ENCODE measurements around the gene GTPBP4. TPM values are rescaled to one million over a fixed set of nuclear protein-coding genes. Genes with fewer than 3 reads are reported as not detected.

The GTPBP4 gene
- total and polyA plus RNA-seq, 2 of the 8 experiments (the other 6 are each of a cell fraction or from before 2014, with no cell fraction given), result 16.9 to 98.1 TPM

DNA sequence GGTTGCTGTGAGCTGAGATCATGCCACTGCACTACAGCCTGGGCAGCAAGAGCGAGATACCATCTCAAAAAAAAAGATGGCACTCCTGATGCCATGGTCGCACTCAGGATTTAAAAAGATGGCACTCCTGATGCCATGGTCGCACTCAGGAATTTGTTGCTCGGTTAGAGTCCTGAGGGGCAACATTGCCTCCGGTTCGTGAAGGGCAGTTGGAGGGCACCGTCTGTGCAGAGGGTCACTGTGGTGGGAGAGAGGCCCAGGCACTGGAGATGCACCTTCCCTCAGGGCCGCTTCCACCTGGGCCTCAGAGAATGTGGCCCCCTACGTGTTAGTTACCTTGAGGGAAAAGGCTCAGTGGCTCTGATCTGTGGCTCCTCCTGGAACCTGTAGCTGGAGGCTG, 18.3 kb downstream of the GTPBP4 start:
- no peaks in the 10 kb centered on the region for H3K27me3 ChIP-seq (replicated peaks in 1 of 4; ENCODE audit: control insufficient read depth in 3 of 4, extremely low read depth in 1 of 4, insufficient read depth in 3 of 4, low read length in 3 of 4)
- 92% methylated on average over 9 of the region's 9 CpGs; no CpG with 5 or more reads in 1 of the 2 experiments for WGBS, 2 experiments (ENCODE audit: extremely low coverage in 1 of 2, insufficient coverage in 1 of 2, insufficient read length in 1 of 2, insufficient replicate concordance in 2 of 2, low coverage in 1 of 2, low lambda C conversion rate in 2 of 2, missing lambda C conversion rate in 1 of 2)
- TF ChIP-seq POLR2A (IDR thresholded peaks at IDR 0.05; ENCODE audit: control extremely low read depth in 1 of 2, low read depth in 2 of 2, low read length in 2 of 2) (0 out of 3 replicates have a peak, but pooled peaks of 1 of the 2 experiments have one; percentile 15), SP2 (IDR thresholded peaks at IDR 0.05; ENCODE audit: low read length) (no peak)
- no peak overlapping the region for H3K56ac ChIP-seq (replicated peaks; ENCODE audit: insufficient read length, low read depth, low read length)
- no peak overlapping the region for H3K18ac ChIP-seq (ENCODE audit: extremely low read depth, low read length)
- peaks cover 6% of the 10 kb centered on the region for H3K79me1 ChIP-seq (ENCODE audit: low read depth, low read length)
- ChIA-PET POLR2A (ENCODE audit: partially characterized antibody) (interaction anchor here (0.7 to 4.0 kb wide), 7 partner anchors 9 to 31 kb away, joined by 3 to 28 read pairs (median 3); partner anchors contain the start of gene GTPBP4), CTCF (ENCODE audit: partially characterized antibody) (no interaction called here)
- H2BK12ac ChIP-seq (ENCODE audit: low read depth, low read length), result no peak overlapping the region
- H4K91ac ChIP-seq (replicated peaks; ENCODE audit: insufficient read length, low read length), result no peak overlapping the region
- no peak overlapping the region for H2BK120ac ChIP-seq (replicated peaks; ENCODE audit: low read depth, low read length)
- H3K14ac ChIP-seq (ENCODE audit: insufficient read length), result no peak overlapping the region
- no peak overlapping the region for H3K9ac ChIP-seq (replicated peaks in 1 of 4; ENCODE audit: extremely low read depth in 1 of 4, low read depth in 3 of 4, low read length in 3 of 4)
- H3K4me3 ChIP-seq (ENCODE audit: extremely low read depth in 1 of 4, insufficient read depth in 2 of 4, low read depth in 3 of 4, low read length in 4 of 4), result no peak overlapping the region
- H3K79me2 ChIP-seq (ENCODE audit: control insufficient read depth in 1 of 2, insufficient read depth in 2 of 2, low read length in 2 of 2), result peaks cover 0 to 30% of the 10 kb centered on the region in 2 experiments; a peak in 3 of 4 replicates
- H4K20me1 ChIP-seq (replicated peaks in 1 of 2; ENCODE audit: control insufficient read depth in 1 of 2, insufficient read depth in 2 of 2, low read length in 2 of 2), result peaks cover 10 to 20% of the 10 kb centered on the region in 2 experiments
- no peaks in the 10 kb centered on the region for H3K4me1 ChIP-seq (replicated peaks in 1 of 4; ENCODE audit: control insufficient read depth in 3 of 4, insufficient read depth in 4 of 4, low read length in 3 of 4)
- no peak overlapping the region for H3K27ac ChIP-seq (ENCODE audit: low read depth, low read length)
- no peak overlapping the region for H2BK15ac ChIP-seq (ENCODE audit: low read length)
- H3K23ac ChIP-seq (ENCODE audit: insufficient read length), result no peak overlapping the region
- no peak for FAIRE-seq
- no peak overlapping the region for H2AFZ ChIP-seq (ENCODE audit: low read length)
- H2AK5ac ChIP-seq (ENCODE audit: low read depth, low read length), result no peak overlapping the region
- H3K4me2 ChIP-seq (ENCODE audit: insufficient read depth in 1 of 2, low read depth in 2 of 2, low read length in 2 of 2), result no peak overlapping the region
- no peaks in the 10 kb centered on the region for H3K23me2 ChIP-seq (ENCODE audit: low read depth, low read length)
- no peak overlapping the region for H3K4ac ChIP-seq (replicated peaks; ENCODE audit: insufficient read length, low read depth, low read length)
- no peak overlapping the region for H2BK20ac ChIP-seq (ENCODE audit: low read length)
- H3K36me3 ChIP-seq (ENCODE audit: control insufficient read depth in 2 of 4, insufficient read depth in 4 of 4, low read length in 3 of 4), result peaks cover 54 to 96% (median 75%) of the 10 kb centered on the region in 4 experiments
- no peak for DNase-seq (ENCODE audit: low read depth in 1 of 2, low spot score in 2 of 2)
- no peak overlapping the region for H4K8ac ChIP-seq (ENCODE audit: extremely low read depth, insufficient read depth, low read length)
- no peaks in the 10 kb centered on the region for H3K9me3 ChIP-seq (ENCODE audit: insufficient read depth in 2 of 2, low read depth in 1 of 2, low read length in 1 of 2)
- no peak overlapping the region for H4K5ac ChIP-seq (ENCODE audit: insufficient read length, low read depth, low read length)
- H2BK5ac ChIP-seq (ENCODE audit: low read depth, low read length), result no peak overlapping the region

Measured in H1 (cell line).